Activated CD4-positive, alpha-beta T cell treated with anti-CD3 and anti-CD28 coated beads, Interleukin-2, amount 50 U/mL, for 24 hours (primary cell): Measurements from ENCODE around the gene SOD3.

Experiments used
- DNase-seq, 2 donors: peaks; one replicate each; pipeline ENCODE4 v3.0.0-alpha.2; 2020; ENCODE audit warnings: low read depth in 1 of 2, low spot score in 1 of 2

Gene SOD3

GRCh38 chr4:24840826-24841543 lies 45.6 kb downstream of the SOD3 start:
- no peak for DNase-seq

GRCh38 chr4:24842356-24842755 lies 47.0 kb downstream of the SOD3 start:
- DNase-seq, result no peak

GRCh38 chr4:24843096-24843495 lies 47.7 kb downstream of the SOD3 start:
- DNase-seq, result no peak

DNA sequence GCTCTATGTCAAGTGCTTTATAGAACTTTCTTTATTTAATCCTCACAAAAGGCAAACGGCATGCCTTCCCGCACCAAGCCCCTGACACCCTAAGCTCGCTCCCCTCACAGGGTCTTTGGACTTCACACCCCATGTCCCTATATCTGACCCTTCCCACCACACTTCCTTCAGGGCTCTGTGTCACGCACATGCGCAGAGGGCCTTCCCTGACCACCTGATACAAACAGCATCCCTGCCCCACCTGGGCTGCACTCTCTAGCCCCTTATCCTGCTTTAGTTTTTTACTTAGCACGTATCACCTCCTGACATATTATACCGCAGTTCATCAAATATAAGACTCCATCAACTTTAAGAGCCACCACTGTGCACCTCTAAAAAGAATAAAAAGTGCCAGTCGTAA lies 49.8 kb downstream of the SOD3 start:
- DNase-seq, result no peak

DNA sequence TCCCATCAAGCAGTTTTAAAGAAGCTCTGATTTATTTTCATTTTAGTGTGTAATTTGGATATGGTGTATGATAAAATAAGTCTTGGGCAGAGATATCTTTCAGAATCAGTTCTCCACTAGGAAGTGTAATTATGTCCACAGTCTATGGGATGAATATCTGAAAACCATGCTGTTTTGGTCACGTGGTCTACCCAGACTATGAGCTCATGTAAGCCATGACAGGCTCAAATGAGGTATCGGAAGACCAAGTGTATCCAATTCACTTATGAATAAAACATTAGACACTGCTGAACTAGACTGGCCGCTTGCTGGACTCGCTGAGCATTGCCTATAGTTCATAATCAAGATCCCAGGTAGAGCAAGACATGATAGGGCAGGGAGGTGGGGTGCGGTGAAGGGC lies 50.5 kb downstream of the SOD3 start:
- no peak for DNase-seq

GRCh38 chr4:24846716-24847115 lies 51.3 kb downstream of the SOD3 start:
- no peak for DNase-seq

DNA sequence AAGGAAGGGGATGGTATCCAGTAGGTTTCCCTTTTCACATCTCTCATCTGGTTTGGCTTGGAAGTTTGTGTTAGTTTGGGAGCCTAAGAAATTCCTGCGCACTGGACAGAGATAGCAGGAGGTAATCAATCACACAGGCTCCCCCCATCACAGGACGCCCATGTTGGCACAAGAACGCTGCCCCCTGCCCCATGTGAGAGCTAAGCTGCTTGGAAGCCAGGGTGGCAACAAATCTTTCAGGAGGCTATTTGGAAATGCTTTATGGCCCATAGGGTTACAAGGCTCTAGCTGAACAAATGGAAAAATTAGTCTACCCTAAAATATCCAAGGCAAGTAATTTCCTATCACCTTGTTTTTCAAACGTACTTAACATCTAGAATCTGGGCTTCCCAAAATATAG lies 54.0 kb downstream of the SOD3 start:
- no peak for DNase-seq

GRCh38 chr4:24849756-24850155 lies 54.4 kb downstream of the SOD3 start:
- DNase-seq, result no peak
